ENCODE data around the gene MIB1.

MIB1 gene

DNA sequence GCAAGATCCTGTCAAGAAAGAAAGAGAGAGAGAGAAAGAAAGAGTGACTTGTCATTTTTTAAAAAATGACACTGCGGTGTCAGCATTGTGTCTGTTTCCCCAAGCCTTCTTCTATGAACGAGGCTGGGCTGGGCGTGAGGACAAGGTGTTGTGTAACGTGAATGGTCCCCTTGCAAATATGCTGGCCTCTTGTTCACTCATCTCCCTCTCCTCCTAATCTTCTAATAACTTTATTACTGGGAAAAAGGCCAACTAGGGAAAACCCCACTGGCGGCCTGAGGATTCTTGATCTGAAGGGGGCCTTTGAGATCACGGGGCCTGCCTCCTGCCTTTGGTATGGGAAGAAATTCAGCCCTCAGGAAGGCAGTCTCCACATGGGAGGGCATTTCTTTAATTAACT lies 163.1 kb downstream of the MIB1 start:
- Histone ChIP-seq H3K9me2 (ENCODE audit: low read depth, low read length) (no peaks in the 10 kb centered on the region), H3K4me3 (ENCODE audit: low read depth, low read length, poor library complexity, severe bottlenecking) (no peak overlapping the region), H3K79me2 (ENCODE audit: insufficient read depth, low read length) (no peaks in the 10 kb centered on the region), H2AFZ (ENCODE audit: low read length) (no peak overlapping the region), H3K27ac (ENCODE audit: low read depth, low read length, poor library complexity, severe bottlenecking) (no peak overlapping the region), H3K9ac (ENCODE audit: low read length) (no peak overlapping the region), H3K27me3 (ENCODE audit: insufficient read depth, low read length) (no peaks in the 10 kb centered on the region), H3K9me3 (ENCODE audit: low read length) (no peaks in the 10 kb centered on the region), H3K4me1 (ENCODE audit: insufficient read depth, low read length, severe bottlenecking) (no peaks in the 10 kb centered on the region), H4K20me1 (ENCODE audit: insufficient read depth, low read length) (no peaks in the 10 kb centered on the region), H3F3A (ENCODE audit: insufficient read depth, low read length) (no peaks in the 10 kb centered on the region), H3K36me3 (ENCODE audit: insufficient read depth, low read length) (no peaks in the 10 kb centered on the region), H3K4me2 (ENCODE audit: low read length) (no peak overlapping the region)
- TF ChIP-seq CTCF (IDR thresholded peaks at IDR 0.05; ENCODE audit: low read length): no peak
- TF ChIP-seq EZH2 (IDR thresholded peaks at IDR 0.05; ENCODE audit: borderline replicate concordance, low read length): no peak

DNA sequence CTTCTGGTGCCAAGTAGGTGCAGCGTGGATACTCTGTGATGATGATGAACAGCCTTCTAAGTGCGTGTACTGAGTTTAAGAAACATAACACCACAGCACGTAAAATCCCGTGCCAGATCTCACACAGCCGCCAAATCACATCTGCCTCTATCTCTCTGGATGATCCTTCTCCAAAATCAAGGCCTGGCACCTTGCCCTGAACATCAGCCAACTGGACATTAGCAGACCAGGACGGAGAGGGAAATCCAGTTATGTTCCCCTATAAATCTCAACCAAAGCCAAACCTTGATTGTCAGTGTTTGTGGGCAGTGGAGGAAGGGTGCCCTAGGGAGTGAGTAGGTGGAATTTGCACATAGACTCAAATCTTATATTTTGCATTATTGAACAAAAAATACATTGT lies 164.3 kb downstream of the MIB1 start:
- Histone ChIP-seq H3K4me1 (ENCODE audit: insufficient read depth, low read length, severe bottlenecking) (no peaks in the 10 kb centered on the region), H3K9me3 (ENCODE audit: low read length) (no peaks in the 10 kb centered on the region), H3K4me2 (ENCODE audit: low read length) (no peak overlapping the region), H3K27ac (ENCODE audit: low read depth, low read length, poor library complexity, severe bottlenecking) (no peak overlapping the region), H3F3A (ENCODE audit: insufficient read depth, low read length) (no peaks in the 10 kb centered on the region), H4K20me1 (ENCODE audit: insufficient read depth, low read length) (no peaks in the 10 kb centered on the region), H3K9me2 (ENCODE audit: low read depth, low read length) (no peaks in the 10 kb centered on the region), H3K27me3 (ENCODE audit: insufficient read depth, low read length) (no peaks in the 10 kb centered on the region), H3K79me2 (ENCODE audit: insufficient read depth, low read length) (no peaks in the 10 kb centered on the region), H2AFZ (ENCODE audit: low read length) (no peak overlapping the region), H3K4me3 (ENCODE audit: low read depth, low read length, poor library complexity, severe bottlenecking) (no peak overlapping the region), H3K36me3 (ENCODE audit: insufficient read depth, low read length) (no peaks in the 10 kb centered on the region), H3K9ac (ENCODE audit: low read length) (no peak overlapping the region)
- TF ChIP-seq CTCF (IDR thresholded peaks at IDR 0.05; ENCODE audit: low read length): no peak
- TF ChIP-seq EZH2 (IDR thresholded peaks at IDR 0.05; ENCODE audit: borderline replicate concordance, low read length): no peak

DNA sequence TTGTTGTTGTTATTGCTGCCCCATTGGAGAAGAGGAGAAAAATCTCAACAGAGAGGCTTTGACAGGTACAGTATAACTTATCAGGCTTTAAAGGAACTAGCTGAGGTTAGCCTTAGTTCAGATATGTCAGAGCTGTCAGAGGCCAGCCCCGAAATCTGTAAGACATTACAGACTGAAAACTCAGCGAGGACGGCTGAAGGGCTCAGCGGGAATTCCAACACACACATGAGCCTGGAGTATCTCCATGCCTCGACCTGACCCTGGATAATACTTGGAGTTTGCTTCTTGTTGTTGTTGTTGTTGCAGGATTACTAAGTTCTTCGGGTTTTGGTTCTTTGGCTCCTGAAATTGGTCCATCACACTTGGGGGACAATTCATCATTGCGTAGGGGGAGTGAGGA lies 166.9 kb downstream of the MIB1 start:
- no peaks in the 10 kb centered on the region for H3F3A ChIP-seq (ENCODE audit: insufficient read depth, low read length)
- H2AFZ ChIP-seq (ENCODE audit: low read length): no peak overlapping the region
- no peaks in the 10 kb centered on the region for H3K36me3 ChIP-seq (ENCODE audit: insufficient read depth, low read length)
- no peaks in the 10 kb centered on the region for H3K4me1 ChIP-seq (ENCODE audit: insufficient read depth, low read length, severe bottlenecking)
- TF ChIP-seq CTCF (IDR thresholded peaks at IDR 0.05; ENCODE audit: low read length) (no peak), EZH2 (IDR thresholded peaks at IDR 0.05; ENCODE audit: borderline replicate concordance, low read length) (no peak)
- H3K4me3 ChIP-seq (ENCODE audit: low read depth, low read length, poor library complexity, severe bottlenecking): no peak overlapping the region
- no peaks in the 10 kb centered on the region for H3K79me2 ChIP-seq (ENCODE audit: insufficient read depth, low read length)
- H3K27ac ChIP-seq (ENCODE audit: low read depth, low read length, poor library complexity, severe bottlenecking): no peak overlapping the region
- H3K27me3 ChIP-seq (ENCODE audit: insufficient read depth, low read length): no peaks in the 10 kb centered on the region; the same call in 1 of the 2 replicates
- H3K9me3 ChIP-seq (ENCODE audit: low read length): no peaks in the 10 kb centered on the region
- no peak overlapping the region for H3K9ac ChIP-seq (ENCODE audit: low read length)
- H3K4me2 ChIP-seq (ENCODE audit: low read length): no peak overlapping the region
- no peaks in the 10 kb centered on the region for H3K9me2 ChIP-seq (ENCODE audit: low read depth, low read length)
- H4K20me1 ChIP-seq (ENCODE audit: insufficient read depth, low read length): no peaks in the 10 kb centered on the region

Data from OCI-LY1 (cell line).